RWPE2 (cell line): ENCODE data around the gene MYOC.
"Not testable (repeated sequence)": the region's sequence is repeated elsewhere in the genome, so short reads cannot be mapped to it uniquely, and the experiment has no call there.

Experiments used
- ATAC-seq: fragments of 200-7000 bp; cut with Tn5 transposase; 3 replicates; pipeline ENCODE4 v1.9.1; 2021; ENCODE audit warnings: low read depth
- DNase-seq: peaks from one replicate; pipeline ENCODE4 v3.0.0-alpha.2; 2020; ENCODE audit warnings: low spot score
- H3K27ac ChIP-seq: fragments of 450-650 bp; 2 replicates; pipeline ENCODE4 v1.5.1; 2017; ENCODE audit warnings: mild to moderate bottlenecking; ENCODE audit not compliant: poor library complexity, severe bottlenecking
- H3K27me3 ChIP-seq: fragments of 250-450 bp; sonication (Bioruptor Pico); 2 replicates; pipeline ENCODE4 v1.5.1; 2021; ENCODE audit warnings: mild to moderate bottlenecking, moderate library complexity; ENCODE audit not compliant: insufficient read depth, poor library complexity, severe bottlenecking
- H3K36me3 ChIP-seq: fragments of 250-450 bp; sonication (Bioruptor Pico); 2 replicates; pipeline ENCODE4 v1.5.1; 2020; ENCODE audit warnings: low read depth, mild to moderate bottlenecking, moderate library complexity
- H3K4me1 ChIP-seq: fragments of 250-450 bp; sonication (Bioruptor Pico); 2 replicates; pipeline ENCODE4 v1.5.1; 2021; ENCODE audit warnings: mild to moderate bottlenecking, moderate library complexity; ENCODE audit not compliant: insufficient read depth, poor library complexity, severe bottlenecking
- H3K4me3 ChIP-seq: fragments of 250-450 bp; sonication (Bioruptor Pico); 2 replicates; pipeline ENCODE4 v1.5.1; 2021; ENCODE audit warnings: mild to moderate bottlenecking, moderate library complexity; ENCODE audit not compliant: severe bottlenecking
- H3K9me3 ChIP-seq: fragments of 250-450 bp; sonication (Bioruptor Pico); 2 replicates; pipeline ENCODE4 v1.5.1; 2021; ENCODE audit warnings: mild to moderate bottlenecking, moderate library complexity; ENCODE audit not compliant: severe bottlenecking
- CTCF ChIP-seq: fragments of 450-650 bp; IDR thresholded peaks from one replicate; pipeline ENCODE4 v1.5.1; 2017; ENCODE audit warnings: mild to moderate bottlenecking, moderate library complexity; ENCODE audit not compliant: poor library complexity, severe bottlenecking

The MYOC gene

GRCh38 chr1:171610385-171610784, 42.1 kb downstream of the MYOC start:
- no peak overlapping the region for H3K27ac ChIP-seq
- no peak overlapping the region for H3K4me3 ChIP-seq
- ATAC-seq (no peak), DNase-seq (no peak)
- no peaks in the 10 kb centered on the region for H3K27me3 ChIP-seq
- no peaks in the 10 kb centered on the region for H3K36me3 ChIP-seq
- H3K4me1 ChIP-seq = no peaks in the 10 kb centered on the region
- TF ChIP-seq CTCF = no peak
- no peaks in the 10 kb centered on the region for H3K9me3 ChIP-seq

- DNase-seq (no peak), ATAC-seq (no peak)
- no peaks in the 10 kb centered on the region for H3K4me1 ChIP-seq
Measured at GRCh38 chr1:171606402-171606941, 46.0 kb downstream of the MYOC start.

GRCh38 chr1:171603042-171603441, 49.4 kb downstream of the MYOC start:
- not testable (repeated sequence) for H3K9me3 ChIP-seq, ATAC-seq, DNase-seq

More at GRCh38 chr1:171606402-171606941, 46.0 kb downstream of the MYOC start:
- no peak for TF ChIP-seq CTCF
- Histone ChIP-seq H3K27me3 (no peaks in the 10 kb centered on the region), H3K4me3 (no peak overlapping the region), H3K36me3 (no peaks in the 10 kb centered on the region), H3K27ac (no peak overlapping the region), H3K9me3 (no peaks in the 10 kb centered on the region)

GRCh38 chr1:171600862-171601261, 51.6 kb downstream of the MYOC start:
- H3K27ac ChIP-seq = no peak overlapping the region
- no peak for TF ChIP-seq CTCF
- no peaks in the 10 kb centered on the region for H3K27me3 ChIP-seq
- no peaks in the 10 kb centered on the region for H3K4me1 ChIP-seq
- ATAC-seq = no peak
- no peak overlapping the region for H3K4me3 ChIP-seq
- no peak for DNase-seq
- no peaks in the 10 kb centered on the region for H3K9me3 ChIP-seq
- H3K36me3 ChIP-seq = no peaks in the 10 kb centered on the region

More at GRCh38 chr1:171603042-171603441, 49.4 kb downstream of the MYOC start:
- H3K36me3 ChIP-seq, H3K4me1 ChIP-seq, H3K27ac ChIP-seq, H3K4me3 ChIP-seq, H3K27me3 ChIP-seq: not testable (repeated sequence)

- H3K9me3 ChIP-seq, H3K27me3 ChIP-seq, ATAC-seq, H3K36me3 ChIP-seq, H3K4me1 ChIP-seq, DNase-seq, H3K4me3 ChIP-seq, H3K27ac ChIP-seq: not testable (repeated sequence)
Measured at GRCh38 chr1:171600310-171600709, 52.2 kb downstream of the MYOC start.

- Histone ChIP-seq H3K4me3 (no peak overlapping the region), H3K36me3 (peaks cover 12% of the 10 kb centered on the region), H3K9me3 (no peaks in the 10 kb centered on the region), H3K4me1 (no peaks in the 10 kb centered on the region), H3K27me3 (no peaks in the 10 kb centered on the region), H3K27ac (no peak overlapping the region)
- DNase-seq = no peak
- no peak for TF ChIP-seq CTCF
- ATAC-seq = no peak
Measured at GRCh38 chr1:171597203-171597602, 55.3 kb downstream of the MYOC start.
